Gastrocnemius medialis (tissue), 4 donors: ENCODE results near the gene ADAMTSL1. TPM values are rescaled to one million over a fixed set of nuclear protein-coding genes. Genes with fewer than 3 reads are reported as not detected.

Experiments
- ATAC-seq, 2 donors: fragments of 150-250 bp; one replicate each; pipeline ENCODE4 v1.9.1; 2016
- DNase-seq, 2 donors: peaks; one replicate each; pipeline ENCODE4 v3.0.0-alpha.2; 2019
- H3K27ac ChIP-seq, 4 donors: fragments of 200-600 bp; sonication (generic); 1 replicate in 1 of 4; 2 replicates in 3 of 4; pipeline ENCODE4 v1.5.1; 2016 to 2018; ENCODE audit warnings: mild to moderate bottlenecking in 2 of 4, moderate library complexity in 1 of 4
- H3K27me3 ChIP-seq, 3 donors: fragments of 200-600 bp; sonication (generic) in 2 of 3; 1 replicate in 1 of 3; 2 replicates in 2 of 3; pipeline versions ENCODE4 v1.5.1 to v1.6.0; 2016 to 2019; ENCODE audit warnings: mild to moderate bottlenecking in 1 of 3, moderate library complexity in 1 of 3
- H3K36me3 ChIP-seq, 2 donors: fragments of 200-600 bp; sonication (generic) in 1 of 2; one replicate each; pipeline ENCODE4 v1.5.1; 2017 to 2018
- H3K4me1 ChIP-seq, 2 donors: fragments of 200-600 bp; sonication (generic) in 1 of 2; one replicate each; pipeline ENCODE4 v1.5.1; 2016 to 2017; ENCODE audit warnings: mild to moderate bottlenecking in 2 of 2
- H3K4me3 ChIP-seq, 4 donors: fragments of 200-600 bp; sonication (generic) in 3 of 4; 1 replicate in 1 of 4; 2 replicates in 3 of 4; pipeline ENCODE4 v1.5.1; 2016 to 2019; ENCODE audit warnings: mild to moderate bottlenecking in 2 of 4
- H3K9me3 ChIP-seq, 3 donors: fragments of 200-600 bp; sonication (generic) in 2 of 3; 1 replicate in 1 of 3; 2 replicates in 2 of 3; pipeline ENCODE4 v1.5.1; 2016 to 2019
- CTCF ChIP-seq, 5 experiments: fragments of 450-650 bp in 3 of 5; fragments of 200-600 bp in 2 of 5; sonication (generic) in 2 of 5; IDR thresholded peaks in 4 of 5; conservative IDR thresholded peaks in 1 of 5; 1 replicate in 4 of 5; 2 replicates in 1 of 5; pipeline ENCODE4 v1.5.1; 2016 to 2019; ENCODE audit warnings: antibody characterized with exemption in 5 of 5, mild to moderate bottlenecking in 3 of 5, moderate library complexity in 3 of 5
- POLR2A ChIP-seq, 2 donors: fragments of 450-650 bp; IDR thresholded peaks; one replicate each; pipeline ENCODE4 v1.6.1; 2017; ENCODE audit warnings: antibody characterized with exemption in 2 of 2, mild to moderate bottlenecking in 2 of 2, moderate library complexity in 2 of 2
- in situ Hi-C, 4 donors: fragments of 200-750 bp; cut with MboI; loops; one replicate each; pipeline versions ENCODE4 v1.15.0 to v1.8.0; 2017; ENCODE audit warnings: low sequenced_read_pairs in 4 of 4
- intact Hi-C: fragments of 100-400 bp; cut with DNase I; formaldehyde crosslinking; loops from one replicate; pipeline ENCODE4 v1.15.1; 2023; ENCODE audit warnings: low total_unique reads
- total RNA-seq, 4 donors: library from RNA; depleted of rRNA; stranded (reverse); fragments of >200 nt; gene quantifications; one replicate each; pipeline versions ENCODE4 v1.1.0 to v1.2.3, GENCODE V29; 2016

ADAMTSL1 gene
- total RNA-seq, 4 donors from 2014 or later, result 0.05 to 0.58 (median 0.28) TPM

DNA sequence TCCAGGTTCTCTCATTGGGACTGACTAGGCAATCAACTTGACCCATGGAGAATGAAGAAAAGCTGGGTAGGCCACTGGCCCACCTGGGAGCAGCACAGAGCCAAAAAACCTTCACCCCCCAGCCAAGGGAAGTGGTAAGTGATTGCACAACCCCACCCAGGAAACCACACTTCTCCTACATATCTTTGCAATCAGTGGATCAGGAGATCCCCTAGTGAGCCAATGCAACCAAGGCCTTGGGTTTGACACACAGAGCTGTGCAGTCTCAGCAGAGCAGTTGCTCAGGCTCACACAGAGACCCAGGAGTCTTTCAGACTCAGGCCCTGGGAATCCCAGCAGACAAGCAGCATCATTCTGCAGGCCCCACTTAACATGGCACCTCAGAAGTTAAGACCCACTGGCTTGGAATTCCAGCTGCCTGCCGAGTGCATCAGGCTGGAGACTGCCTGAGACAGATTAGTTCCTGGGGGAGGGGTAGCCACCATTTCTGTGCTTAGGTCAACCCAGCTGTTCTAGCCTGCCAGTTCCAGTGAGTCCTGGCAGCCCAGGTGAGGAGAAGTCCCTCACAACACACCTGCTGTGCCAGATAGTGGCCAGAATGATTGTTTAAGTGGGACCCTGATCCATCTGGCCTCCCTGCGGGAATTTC, 422.7 kb downstream of the ADAMTSL1 start:
- intact Hi-C loops, result no loop called here
- ATAC-seq, result no peak
- DNase-seq, result no peak
- Histone ChIP-seq H3K4me3 (no peak overlapping the region), H3K27me3 (no peaks in the 10 kb centered on the region), H3K27ac (no peak overlapping the region), H3K9me3 (peaks cover 0 to 2% (median 0%) of the 10 kb centered on the region in 3 donors), H3K4me1 (no peaks in the 10 kb centered on the region), H3K36me3 (no peaks in the 10 kb centered on the region)
- in situ Hi-C loops, result no loop called here
- TF ChIP-seq CTCF (IDR thresholded peaks at IDR 0.05 in 4 of 5, conservative IDR thresholded peaks at IDR 0.05 in 1 of 5), result no peak
- TF ChIP-seq POLR2A (IDR thresholded peaks at IDR 0.05), result no peak

- ATAC-seq, result no peak
Measured at GRCh38 chr9:18903450-18903849, 429.5 kb downstream of the ADAMTSL1 start.

DNA sequence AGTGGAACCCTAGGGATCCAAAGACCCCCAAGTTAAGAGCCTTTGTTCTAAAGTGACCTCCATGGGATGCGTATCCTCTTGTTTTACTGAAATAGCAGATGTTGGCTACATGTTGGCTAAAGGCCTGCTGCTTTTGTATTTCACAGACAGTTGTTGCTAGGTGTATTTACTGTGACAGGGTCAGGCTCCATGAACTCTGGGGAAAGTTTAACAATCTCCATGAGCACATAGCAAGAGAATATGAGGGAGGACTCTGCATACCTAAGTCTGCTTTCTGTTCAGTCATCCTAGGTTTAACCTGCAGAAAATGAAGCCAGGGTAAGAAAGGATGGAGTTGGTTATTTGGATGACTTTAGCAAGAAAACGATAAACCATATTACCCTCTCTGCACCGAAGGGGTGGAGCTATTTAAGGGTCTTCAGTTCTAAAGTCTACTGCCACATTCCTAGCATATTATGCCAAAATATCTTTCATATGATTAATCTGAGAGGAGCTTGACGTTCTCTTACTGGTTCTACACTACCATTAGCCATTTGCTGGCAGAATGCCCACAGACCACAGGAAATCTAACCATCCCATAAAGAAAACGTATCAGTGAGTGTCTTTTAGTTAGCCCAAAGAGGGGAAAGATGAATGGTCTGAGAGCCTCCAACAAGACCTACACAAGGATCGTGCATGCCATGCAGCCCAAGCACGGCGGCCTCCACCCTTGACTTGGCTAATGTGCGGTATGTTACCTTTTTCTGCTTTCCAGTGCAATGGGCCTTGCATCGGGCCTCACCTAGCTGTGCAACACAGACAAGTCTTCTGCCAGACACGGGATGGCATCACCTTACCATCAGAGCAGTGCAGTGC, 431.3 kb downstream of the ADAMTSL1 start:
- H3K27ac ChIP-seq, result no peak overlapping the region
- H3K27me3 ChIP-seq, result no peaks in the 10 kb centered on the region
- no peaks in the 10 kb centered on the region for H3K4me1 ChIP-seq
- TF ChIP-seq POLR2A (IDR thresholded peaks at IDR 0.05) (no peak), CTCF (IDR thresholded peaks at IDR 0.05 in 4 of 5, conservative IDR thresholded peaks at IDR 0.05 in 1 of 5) (no peak)
- intact Hi-C loops (no loop called here), in situ Hi-C loops (no loop called here)
- no peak overlapping the region for H3K4me3 ChIP-seq
- DNase-seq (no peak), ATAC-seq (no peak)
- no peaks in the 10 kb centered on the region for H3K36me3 ChIP-seq
- H3K9me3 ChIP-seq, result no peaks in the 10 kb centered on the region

More at GRCh38 chr9:18903450-18903849, 429.5 kb downstream of the ADAMTSL1 start:
- no peak for TF ChIP-seq CTCF (IDR thresholded peaks at IDR 0.05 in 4 of 5, conservative IDR thresholded peaks at IDR 0.05 in 1 of 5)
- no peak for TF ChIP-seq POLR2A (IDR thresholded peaks at IDR 0.05)
- H3K9me3 ChIP-seq, result no peaks in the 10 kb centered on the region
- H3K4me1 ChIP-seq, result no peaks in the 10 kb centered on the region
- H3K4me3 ChIP-seq, result no peak overlapping the region
- intact Hi-C loops (no loop called here), in situ Hi-C loops (no loop called here)
- no peaks in the 10 kb centered on the region for H3K36me3 ChIP-seq
- H3K27me3 ChIP-seq, result no peaks in the 10 kb centered on the region
- H3K27ac ChIP-seq, result no peak overlapping the region
- DNase-seq, result no peak

- Histone ChIP-seq H3K9me3 (no peaks in the 10 kb centered on the region), H3K27me3 (no peaks in the 10 kb centered on the region), H3K27ac (no peak overlapping the region), H3K36me3 (no peaks in the 10 kb centered on the region), H3K4me1 (no peaks in the 10 kb centered on the region), H3K4me3 (no peak overlapping the region)
- ATAC-seq, result no peak
- no peak for TF ChIP-seq CTCF (IDR thresholded peaks at IDR 0.05 in 4 of 5, conservative IDR thresholded peaks at IDR 0.05 in 1 of 5)
- TF ChIP-seq POLR2A (IDR thresholded peaks at IDR 0.05), result no peak
- in situ Hi-C loops (no loop called here), intact Hi-C loops (no loop called here)
- no peak for DNase-seq
Measured at GRCh38 chr9:18905883-18906629, 432.1 kb downstream of the ADAMTSL1 start.
